ENCODE results near the gene UBE2J2.

DNA sequence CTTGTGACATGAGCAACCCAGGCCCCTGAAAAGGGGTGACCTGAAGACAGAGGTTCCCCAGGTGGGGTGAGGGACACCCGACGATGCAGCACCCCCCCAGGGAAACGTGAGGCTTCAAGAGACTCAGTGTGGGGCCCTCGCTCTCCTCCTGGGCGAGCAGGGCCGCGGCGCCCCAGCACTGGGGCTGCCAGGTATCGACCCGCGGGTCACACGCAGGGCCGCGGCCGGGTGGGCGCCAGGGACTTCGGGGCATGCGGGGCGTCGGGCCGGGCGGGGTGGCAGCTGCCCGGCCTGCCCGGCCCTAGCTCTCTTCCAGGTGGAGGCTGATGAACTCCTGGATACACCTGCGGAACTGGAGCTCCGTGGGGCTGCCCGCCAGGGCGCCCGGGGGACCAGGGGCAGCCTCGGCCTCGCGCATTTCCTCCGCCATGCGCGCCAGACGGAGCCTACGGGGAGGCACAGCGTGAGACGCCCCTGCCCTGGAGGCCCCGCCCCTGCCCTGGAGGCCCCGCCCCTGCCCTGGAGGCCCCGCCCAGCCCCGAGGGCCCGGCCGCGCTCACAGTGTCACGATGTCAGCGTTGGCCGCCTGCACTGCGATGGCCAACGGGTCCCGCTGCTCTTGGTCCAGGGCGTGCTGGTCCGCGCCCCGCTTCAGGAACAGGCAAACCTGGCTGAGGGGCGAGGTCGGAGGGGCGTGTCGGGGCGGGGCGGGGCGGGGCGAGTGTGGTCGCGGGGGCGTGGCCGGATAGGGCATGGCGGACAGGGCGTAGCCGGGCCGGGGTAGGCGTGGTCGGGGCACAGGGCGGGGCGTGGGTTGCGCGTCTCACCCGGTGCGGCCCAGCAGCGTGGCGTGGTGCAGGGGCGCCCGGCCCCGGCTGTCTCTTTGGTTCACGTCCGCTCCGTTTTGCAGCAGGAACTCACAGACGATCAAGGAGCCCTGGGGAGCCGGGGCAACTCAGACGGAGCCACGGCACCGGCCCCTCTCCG, 19.9 kb upstream of the UBE2J2 start:
- TF ChIP-seq, protein P1, sequence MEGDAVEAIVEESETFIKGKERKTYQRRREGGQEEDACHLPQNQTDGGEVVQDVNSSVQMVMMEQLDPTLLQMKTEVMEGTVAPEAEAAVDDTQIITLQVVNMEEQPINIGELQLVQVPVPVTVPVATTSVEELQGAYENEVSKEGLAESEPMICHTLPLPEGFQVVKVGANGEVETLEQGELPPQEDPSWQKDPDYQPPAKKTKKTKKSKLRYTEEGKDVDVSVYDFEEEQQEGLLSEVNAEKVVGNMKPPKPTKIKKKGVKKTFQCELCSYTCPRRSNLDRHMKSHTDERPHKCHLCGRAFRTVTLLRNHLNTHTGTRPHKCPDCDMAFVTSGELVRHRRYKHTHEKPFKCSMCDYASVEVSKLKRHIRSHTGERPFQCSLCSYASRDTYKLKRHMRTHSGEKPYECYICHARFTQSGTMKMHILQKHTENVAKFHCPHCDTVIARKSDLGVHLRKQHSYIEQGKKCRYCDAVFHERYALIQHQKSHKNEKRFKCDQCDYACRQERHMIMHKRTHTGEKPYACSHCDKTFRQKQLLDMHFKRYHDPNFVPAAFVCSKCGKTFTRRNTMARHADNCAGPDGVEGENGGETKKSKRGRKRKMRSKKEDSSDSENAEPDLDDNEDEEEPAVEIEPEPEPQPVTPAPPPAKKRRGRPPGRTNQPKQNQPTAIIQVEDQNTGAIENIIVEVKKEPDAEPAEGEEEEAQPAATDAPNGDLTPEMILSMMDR (IDR thresholded peaks at IDR 0.05) = no peak
- TF ChIP-seq RCOR1 (IDR thresholded peaks at IDR 0.05; ENCODE audit: low read length) = no peak
- no peak for TF ChIP-seq FOSL2 (IDR thresholded peaks at IDR 0.05; ENCODE audit: borderline replicate concordance, low read depth)

Data from SK-N-SH (cell line).